Lung (tissue), 12 donors: ENCODE data around the gene DEFB113. TPM values are rescaled to one million over a fixed set of nuclear protein-coding genes. Genes with fewer than 3 reads are reported as not detected.

Experiments
- ATAC-seq: fragments of 200-7000 bp; cut with Tn5 transposase; one replicate; pipeline ENCODE4 v1.9.1; 2020; ENCODE audit warnings: moderate number of reproducible peaks; ENCODE audit not compliant: insufficient read depth, low FRiP score
- DNase-seq, 3 donors: peaks; one replicate each; pipeline ENCODE4 v3.0.0-alpha.2; 2013 to 2017
- H3K27ac ChIP-seq, 2 donors: one replicate each; pipeline ENCODE4 v1.5.1; 2013; ENCODE audit warnings: mild to moderate bottlenecking in 2 of 2, moderate library complexity in 2 of 2, control low read depth in 1 of 2, inconsistent platforms in 1 of 2, low read depth in 1 of 2, low read length in 1 of 2
- H3K27me3 ChIP-seq, 3 donors: one replicate each; pipeline ENCODE4 v1.5.1; 2013; ENCODE audit warnings: low read length in 2 of 3; ENCODE audit not compliant: control insufficient read depth in 3 of 3, insufficient read depth in 3 of 3
- H3K36me3 ChIP-seq, 4 donors: one replicate each; pipeline ENCODE4 v1.5.1; 2013; ENCODE audit warnings: low read length in 4 of 4, mild to moderate bottlenecking in 1 of 4, moderate library complexity in 1 of 4; ENCODE audit not compliant: control insufficient read depth in 4 of 4, insufficient read depth in 4 of 4
- H3K4me1 ChIP-seq, 5 donors: one replicate each; pipeline ENCODE4 v1.5.1; 2013; ENCODE audit warnings: low read length in 5 of 5, mild to moderate bottlenecking in 2 of 5, moderate library complexity in 1 of 5; ENCODE audit not compliant: control insufficient read depth in 5 of 5, insufficient read depth in 5 of 5
- H3K4me3 ChIP-seq: one replicate; pipeline ENCODE4 v1.5.1; 2013; ENCODE audit warnings: mild to moderate bottlenecking, control low read depth, moderate library complexity
- H3K9ac ChIP-seq, 2 donors: one replicate each; pipeline ENCODE4 v1.5.1; 2013; ENCODE audit warnings: low read length in 2 of 2, control low read depth in 1 of 2; ENCODE audit not compliant: insufficient read depth in 1 of 2
- H3K9me3 ChIP-seq, 4 donors: one replicate each; pipeline ENCODE4 v1.5.1; 2013; ENCODE audit warnings: low read length in 3 of 4, mild to moderate bottlenecking in 1 of 4, moderate library complexity in 1 of 4; ENCODE audit not compliant: control insufficient read depth in 4 of 4, insufficient read depth in 3 of 4
- CTCF ChIP-seq: IDR thresholded peaks from 2 replicates; pipeline ENCODE4 v1.5.1; 2012; ENCODE audit warnings: mild to moderate bottlenecking; ENCODE audit errors: control extremely low read depth, extremely low read depth
- WGBS, 2 donors: extraction: QIAGEN DNeasy Blood & Tissue Kit; methylation state at CpG; one replicate each; pipeline ENCODE4 v1.1.7; 2013; 5-methylcytosine and 5-hydroxymethylcytosine counted together
- polyA plus RNA-seq, 2 donors: library from polyadenylated mRNA; stranded (reverse); fragments of 200-250 nt; gene quantifications; one replicate each; pipeline ENCODE4 v1.2.1, GENCODE V29; 2013
- total RNA-seq, 2 donors: library from RNA; depleted of rRNA in 1 of 2; stranded (reverse); fragments of >200 nt in 1 of 2; gene quantifications; one replicate each; pipeline ENCODE4 v1.2.1, GENCODE V29; 2014 to 2021
- donor health status: control.
- donor health status: control.
- donor health status: Bipolar disorder and iron deficiency.
- donor health status: healthy.
- donor health status: DM: yes; HTN: yes; CAD: no.

Gene DEFB113
- total and polyA plus RNA-seq, 4 donors, result not detected

GRCh38 chr6:49918787-49919186 lies 50.6 kb downstream of the DEFB113 start:
- Histone ChIP-seq H3K27ac (no peak overlapping the region), H3K4me3 (no peak overlapping the region), H3K36me3 (no peaks in the 10 kb centered on the region), H3K9me3 (no peaks in the 10 kb centered on the region), H3K27me3 (no peaks in the 10 kb centered on the region), H3K9ac (no peak overlapping the region), H3K4me1 (peaks cover 0 to 3% (median 0%) of the 10 kb centered on the region in 5 donors)
- WGBS, 2 donors, result 55 to 70% methylated on average over 2 of the region's 2 CpGs
- ATAC-seq (no peak), DNase-seq (no peak)
- TF ChIP-seq CTCF, result no peak

Other genes starting within 250 kb of the DEFB113 start
- 1 to 10 TPM in 1 of 2 donors, under 1 TPM in 1; 0.80 to 1.1 TPM for gene CRISP3, start 225.2 kb downstream of the DEFB113 start, total RNA-seq
- 1 to 10 TPM in 1 of 2 donors, under 1 TPM in 1; 0.59 to 1.0 TPM for gene CRISP3, start 225.2 kb downstream of the DEFB113 start, polyA plus RNA-seq
- not detected for gene PGK2, start 182.3 kb downstream of the DEFB113 start, total RNA-seq
- not detected for gene PGK2, start 182.3 kb downstream of the DEFB113 start, polyA plus RNA-seq
- not detected for gene CRISP1, start 103.1 kb downstream of the DEFB113 start, total RNA-seq
- gene CRISP1, start 103.1 kb downstream of the DEFB113 start, polyA plus RNA-seq, result not detected
- not detected for gene DEFB114, start 5.5 kb downstream of the DEFB113 start, total RNA-seq
- gene DEFB114, start 5.5 kb downstream of the DEFB113 start, polyA plus RNA-seq, result not detected
- not detected for gene DEFB110, start 52.4 kb upstream of the DEFB113 start, total RNA-seq
- gene DEFB110, start 52.4 kb upstream of the DEFB113 start, polyA plus RNA-seq, result not detected
- gene DEFB112, start 80.3 kb upstream of the DEFB113 start, total RNA-seq, result not detected
- gene DEFB112, start 80.3 kb upstream of the DEFB113 start, polyA plus RNA-seq, result not detected